Cardiac muscle cell (in vitro differentiated cells and primary cell): ENCODE results near the gene CLDN12. TPM values are rescaled to one million over a fixed set of nuclear protein-coding genes. Genes with fewer than 3 reads are reported as not detected.
"Not testable (repeated sequence)": the region's sequence is repeated elsewhere in the genome, so short reads cannot be mapped to it uniquely, and the experiment has no call there.

ENCODE experiments used
- DNase-seq, 2 donors: peaks; one replicate each; pipeline versions ENCODE4 v3.0.0 to v3.0.0-alpha.2; 2010 to 2017; ENCODE audit warnings: low read depth in 1 of 2, low spot score in 1 of 2
- H3K27ac ChIP-seq: fragments of 200-600 bp; sonication (generic); 2 replicates; pipeline ENCODE4 v1.5.1; 2016
- H3K27me3 ChIP-seq: fragments of 200-600 bp; sonication (generic); 2 replicates; pipeline ENCODE4 v1.6.0; 2016; ENCODE audit warnings: control low read depth
- H3K36me3 ChIP-seq: fragments of 200-600 bp; sonication (generic); 2 replicates; pipeline ENCODE4 v1.5.1; 2016; ENCODE audit warnings: control low read depth
- H3K4me1 ChIP-seq: fragments of 200-600 bp; sonication (generic); 2 replicates; pipeline ENCODE4 v1.8.1; 2017; ENCODE audit warnings: low read depth, mild to moderate bottlenecking, mixed run types
- H3K4me3 ChIP-seq: fragments of 200-600 bp; sonication (generic); 2 replicates; pipeline ENCODE4 v1.5.1; 2016; ENCODE audit warnings: mild to moderate bottlenecking
- H3K9me3 ChIP-seq: fragments of 200-600 bp; sonication (generic); 2 replicates; pipeline ENCODE4 v1.5.1; 2017; ENCODE audit warnings: low read depth, mild to moderate bottlenecking, control low read depth
- CTCF ChIP-seq: IDR thresholded peaks from 2 replicates; pipeline ENCODE4 v1.5.1; 2012; ENCODE audit warnings: low read depth, mild to moderate bottlenecking, low read length
- polyA plus RNA-seq: library from polyadenylated mRNA; unstranded; fragments of >200 nt; fragmentation: Nextera tagmentation; extraction: Ambion mirVana; gene quantifications from 2 replicates; pipeline ENCODE4 v1.2.1, GENCODE V29; 2016
- total RNA-seq: library from RNA; depleted of rRNA; stranded (reverse); fragments of >200 nt; gene quantifications from 2 replicates; pipeline ENCODE4 v1.2.3, GENCODE V29; 2016

Gene CLDN12
- total and polyA plus RNA-seq, 2 experiments from 2014 or later: 23.7 to 25.8 TPM

GRCh38 chr7:90453931-90454330 lies 50.7 kb downstream of the CLDN12 start:
- Histone ChIP-seq H3K9me3 (no peaks in the 10 kb centered on the region), H3K27me3 (no peaks in the 10 kb centered on the region), H3K4me3 (no peak overlapping the region), H3K4me1 (no peaks in the 10 kb centered on the region), H3K27ac (no peak overlapping the region), H3K36me3 (no peaks in the 10 kb centered on the region)
- no peak for DNase-seq
- TF ChIP-seq CTCF: no peak

- Histone ChIP-seq H3K9me3 (no peaks in the 10 kb centered on the region), H3K4me1 (no peaks in the 10 kb centered on the region), H3K4me3 (peak overlapping the region; percentile 11), H3K27me3 (no peaks in the 10 kb centered on the region), H3K27ac (no peak overlapping the region), H3K36me3 (no peaks in the 10 kb centered on the region)
- TF ChIP-seq CTCF: peak; percentile 76
- DNase-seq: peak; percentile 59 to 64
Measured at GRCh38 chr7:90455163-90456030, 52.1 kb downstream of the CLDN12 start.

- Histone ChIP-seq H3K9me3 (no peaks in the 10 kb centered on the region), H3K4me1 (no peaks in the 10 kb centered on the region), H3K36me3 (no peaks in the 10 kb centered on the region), H3K4me3 (no peak overlapping the region), H3K27ac (no peak overlapping the region), H3K27me3 (no peaks in the 10 kb centered on the region)
- TF ChIP-seq CTCF: no peak
- no peak for DNase-seq
Measured at GRCh38 chr7:90458104-90458503, 54.8 kb downstream of the CLDN12 start.

- Histone ChIP-seq H3K9me3 (no peaks in the 10 kb centered on the region), H3K4me1 (no peaks in the 10 kb centered on the region), H3K36me3 (no peaks in the 10 kb centered on the region), H3K27ac (no peak overlapping the region), H3K4me3 (no peak overlapping the region), H3K27me3 (no peaks in the 10 kb centered on the region)
- TF ChIP-seq CTCF: peak; percentile 45
- DNase-seq: peak in 1 of 2 donors; percentile 16
Measured at GRCh38 chr7:90459888-90460287, 56.6 kb downstream of the CLDN12 start.

- peak in 1 of 2 donors; percentile 19 for DNase-seq
- Histone ChIP-seq H3K9me3 (no peaks in the 10 kb centered on the region), H3K4me1 (no peaks in the 10 kb centered on the region), H3K27me3 (no peaks in the 10 kb centered on the region), H3K36me3 (no peaks in the 10 kb centered on the region), H3K4me3 (no peak overlapping the region), H3K27ac (no peak overlapping the region)
- TF ChIP-seq CTCF: no peak
Measured at GRCh38 chr7:90461219-90461618, 58.0 kb downstream of the CLDN12 start.

GRCh38 chr7:90463151-90463628 lies 59.9 kb downstream of the CLDN12 start:
- not testable (repeated sequence) for H3K9me3 ChIP-seq, H3K27ac ChIP-seq, H3K27me3 ChIP-seq, H3K4me3 ChIP-seq, H3K36me3 ChIP-seq, H3K4me1 ChIP-seq
- DNase-seq: peak in 1 of 2 donors; percentile 10
